Activated T-cell treated with anti-CD3 and anti-CD28 coated beads, Interleukin-2, amount 50 U/mL, for 4 hours (primary cell): ENCODE measurements around the gene ZNF331. TPM values are rescaled to one million over a fixed set of nuclear protein-coding genes. Genes with fewer than 3 reads are reported as not detected.
"Not testable (repeated sequence)": the region's sequence is repeated elsewhere in the genome, so short reads cannot be mapped to it uniquely, and the experiment has no call there.

Experiments
- ATAC-seq, 2 donors: fragments of 200-7000 bp; cut with Tn5 transposase; one replicate each; pipeline ENCODE4 v1.10.0; 2021
- DNase-seq: peaks from one replicate; pipeline ENCODE4 v3.0.0-alpha.2; 2020
- H3K27me3 Mint-ChIP-seq: one replicate; pipeline ENCODE4 v1.8.0; 2021; ENCODE audit warnings: low read depth, mixed read lengths
- H3K36me3 Mint-ChIP-seq: one replicate; pipeline ENCODE4 v1.8.0; 2022; ENCODE audit warnings: mixed read lengths; ENCODE audit not compliant: insufficient read depth
- H3K4me1 Mint-ChIP-seq: one replicate; pipeline ENCODE4 v1.8.0; 2021; ENCODE audit warnings: low read depth, mixed read lengths
- H3K4me3 Mint-ChIP-seq: one replicate; pipeline ENCODE4 v1.8.0; 2021; ENCODE audit warnings: mild to moderate bottlenecking, moderate library complexity, mixed read lengths
- H3K9me3 Mint-ChIP-seq: one replicate; pipeline ENCODE4 v1.8.0; 2021; ENCODE audit warnings: mixed read lengths
- total RNA-seq, 3 donors: library from RNA; stranded (reverse); gene quantifications; one replicate each; pipeline ENCODE4 v1.2.1, GENCODE V29; 2021

ZNF331 gene
- total RNA-seq, 3 donors from 2014 or later = 15.4 to 17.6 (median 15.7) TPM

DNA sequence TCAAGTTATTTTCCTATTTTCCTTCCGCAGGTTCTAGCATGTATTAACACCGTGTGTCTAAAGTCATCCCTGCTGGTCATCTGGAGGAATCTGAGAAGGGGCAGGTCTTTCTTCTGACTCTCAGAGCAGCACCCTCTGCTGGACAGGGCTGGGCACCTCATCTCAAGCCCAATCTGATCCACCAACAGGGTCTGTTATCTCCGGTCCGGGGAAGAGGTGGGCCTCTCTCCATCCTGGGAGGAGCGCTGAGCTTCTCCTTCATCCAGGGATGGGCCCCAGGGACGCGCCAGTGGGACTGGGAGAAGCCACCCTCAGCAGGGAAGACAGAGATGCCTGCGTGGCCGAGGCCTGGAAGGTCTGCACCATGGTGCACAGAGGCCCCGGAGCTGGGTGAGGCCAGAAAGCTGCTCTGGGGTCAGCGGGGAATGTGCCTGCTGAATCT, 26.0 kb upstream of the ZNF331 start:
- Mint-ChIP-seq H3K36me3 (no peaks in the 10 kb centered on the region), H3K4me3 (no peak overlapping the region), H3K9me3 (no peaks in the 10 kb centered on the region), H3K27me3 (peaks cover 5% of the 10 kb centered on the region), H3K4me1 (peaks cover 2% of the 10 kb centered on the region)
- peak; percentile 39 for DNase-seq
- peak; percentile 60 to 74 for ATAC-seq

DNA sequence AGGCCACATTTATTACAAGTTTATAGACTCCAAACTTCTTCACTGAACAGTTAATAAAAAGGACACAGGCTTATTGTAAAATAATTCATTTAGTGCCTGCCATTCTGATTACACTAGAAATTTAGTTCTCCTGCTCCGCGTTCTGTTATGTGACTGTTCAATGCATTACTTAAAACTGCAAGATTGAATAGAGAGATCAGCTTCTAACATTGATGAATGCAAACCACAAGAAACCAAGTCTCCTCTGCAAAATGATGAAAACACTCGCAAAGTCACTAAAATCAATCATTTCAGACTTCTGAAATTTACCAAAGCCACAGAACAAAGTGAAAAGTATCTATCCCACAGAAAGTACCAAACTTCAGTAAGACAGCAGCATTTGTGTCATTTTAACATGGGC, 22.9 kb upstream of the ZNF331 start:
- H3K4me3 Mint-ChIP-seq, DNase-seq, H3K36me3 Mint-ChIP-seq, H3K27me3 Mint-ChIP-seq, H3K4me1 Mint-ChIP-seq, ATAC-seq, H3K9me3 Mint-ChIP-seq: not testable (repeated sequence)

DNA sequence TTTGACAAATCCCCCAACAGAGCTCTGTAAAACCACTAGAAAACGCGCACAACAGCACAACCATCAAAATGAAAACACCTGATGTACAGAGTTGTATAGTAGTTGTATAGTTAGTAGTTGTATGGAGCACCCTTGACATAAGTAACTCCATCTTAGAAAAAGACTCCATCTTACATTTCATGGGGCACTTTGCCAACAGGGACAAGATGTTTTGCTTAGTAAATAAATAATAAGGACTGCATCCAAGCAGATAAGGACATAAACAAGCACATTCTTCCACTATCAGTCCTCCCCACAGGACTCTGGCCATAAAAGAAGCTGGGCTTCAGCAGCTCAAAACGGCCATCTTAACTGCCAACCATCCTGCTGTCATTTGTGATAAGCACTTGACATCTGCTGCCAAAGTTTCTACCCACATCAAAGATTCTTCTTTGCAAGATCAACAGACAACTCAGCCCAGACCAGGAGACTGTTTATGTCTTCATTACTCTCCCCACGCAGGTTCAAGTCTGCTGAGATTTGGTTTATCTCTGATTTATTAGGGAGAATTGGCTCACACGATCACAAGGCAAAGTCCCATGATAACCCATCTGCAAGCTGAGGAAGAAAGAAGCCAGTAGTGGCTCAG, 20.7 kb upstream of the ZNF331 start:
- Mint-ChIP-seq H3K4me3 (no peak overlapping the region), H3K36me3 (no peaks in the 10 kb centered on the region), H3K9me3 (peaks cover 8% of the 10 kb centered on the region), H3K4me1 (peaks cover 11% of the 10 kb centered on the region), H3K27me3 (no peaks in the 10 kb centered on the region)
- no peak for DNase-seq
- no peak for ATAC-seq

DNA sequence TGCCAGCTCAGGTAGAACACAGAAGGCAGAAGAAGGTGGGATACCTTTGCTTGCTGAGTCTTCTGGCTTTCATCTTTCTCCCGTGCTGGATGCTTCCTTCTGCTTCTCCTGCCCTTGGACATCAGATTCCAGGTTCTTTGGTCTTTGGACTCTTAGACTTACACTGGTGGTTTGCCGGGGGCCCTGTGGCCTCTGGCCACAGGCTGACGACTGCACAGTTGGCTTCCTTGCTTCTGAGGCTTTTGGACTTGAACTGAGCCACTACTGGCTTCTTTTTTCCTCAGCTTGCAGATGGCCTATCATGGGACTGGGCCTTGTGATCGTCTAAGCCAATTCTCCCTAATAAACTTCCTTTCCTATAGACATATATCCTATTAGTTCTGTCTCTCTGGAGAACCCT, 19.8 kb upstream of the ZNF331 start:
- Mint-ChIP-seq H3K4me3 (no peak overlapping the region), H3K36me3 (peaks cover 2% of the 10 kb centered on the region), H3K4me1 (peaks cover 13% of the 10 kb centered on the region), H3K27me3 (no peaks in the 10 kb centered on the region), H3K9me3 (peaks cover 8% of the 10 kb centered on the region)
- ATAC-seq = no peak
- DNase-seq = no peak

DNA sequence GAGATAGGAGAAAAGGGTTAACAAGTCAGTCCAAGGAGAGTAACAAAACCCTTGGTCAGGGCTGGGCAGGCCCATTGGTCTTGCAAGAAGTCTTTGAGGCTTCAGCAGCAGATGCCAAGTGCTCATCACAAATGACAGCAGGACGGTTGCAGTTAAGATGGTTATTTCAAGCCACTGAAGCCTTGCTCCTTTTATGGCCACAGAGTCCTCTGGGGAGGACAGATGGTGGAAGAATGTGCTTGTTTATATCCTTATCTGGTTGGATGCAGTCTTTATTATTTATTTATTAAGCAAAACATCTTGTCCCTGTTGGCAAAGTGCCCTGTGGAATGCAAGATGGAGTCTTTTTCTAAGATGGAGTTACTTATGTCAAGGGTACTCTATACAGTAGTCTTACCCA, 19.2 kb upstream of the ZNF331 start:
- Mint-ChIP-seq H3K27me3 (no peaks in the 10 kb centered on the region), H3K4me1 (peaks cover 13% of the 10 kb centered on the region), H3K36me3 (peaks cover 5% of the 10 kb centered on the region), H3K9me3 (peaks cover 8% of the 10 kb centered on the region), H3K4me3 (no peak overlapping the region)
- no peak for ATAC-seq
- no peak for DNase-seq

DNA sequence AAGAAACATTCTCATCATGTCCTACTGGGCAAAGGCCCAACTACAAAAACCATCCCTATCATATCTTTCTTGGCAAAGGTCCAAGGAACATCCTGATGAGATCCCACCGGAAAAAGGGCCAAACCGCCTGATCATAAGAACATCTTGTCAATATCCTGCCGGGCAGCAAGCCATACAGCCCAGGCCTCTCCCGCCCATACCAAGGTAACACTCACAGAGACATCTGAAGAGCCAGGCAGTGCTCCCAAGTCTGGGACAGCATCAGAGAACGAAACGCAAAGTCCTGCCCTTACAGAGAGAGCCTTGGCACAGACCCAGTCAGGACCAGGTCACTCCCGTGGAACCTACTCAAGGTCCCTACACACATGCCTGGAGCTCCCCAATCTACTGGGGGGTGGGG, 18.5 kb upstream of the ZNF331 start:
- peaks cover 10% of the 10 kb centered on the region for H3K36me3 Mint-ChIP-seq
- DNase-seq (no peak), ATAC-seq (no peak)
- H3K9me3 Mint-ChIP-seq = peaks cover 8% of the 10 kb centered on the region
- no peaks in the 10 kb centered on the region for H3K27me3 Mint-ChIP-seq
- H3K4me1 Mint-ChIP-seq = peaks cover 13% of the 10 kb centered on the region
- H3K4me3 Mint-ChIP-seq = no peak overlapping the region

DNA sequence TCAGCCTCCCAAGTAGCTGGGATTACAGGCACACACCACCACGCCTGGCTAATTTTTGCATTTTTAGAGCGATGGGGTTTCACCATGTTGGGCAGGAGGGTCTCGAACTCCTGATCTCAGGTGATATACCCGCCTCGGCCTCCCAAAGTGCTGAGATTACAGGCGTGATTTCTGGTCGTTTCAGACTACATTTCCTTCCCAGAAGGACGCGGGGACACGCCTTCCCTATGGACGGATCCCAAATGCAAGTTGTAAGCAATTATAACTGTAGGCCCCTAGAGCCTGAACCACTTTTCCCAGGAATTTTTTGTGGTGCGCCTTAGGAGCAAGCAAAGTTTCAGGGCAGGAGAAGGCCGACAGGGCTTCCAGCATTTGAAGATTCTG, 17.8 kb upstream of the ZNF331 start:
- H3K27me3 Mint-ChIP-seq = no peaks in the 10 kb centered on the region
- DNase-seq = no peak
- peaks cover 13% of the 10 kb centered on the region for H3K4me1 Mint-ChIP-seq
- H3K36me3 Mint-ChIP-seq = peaks cover 12% of the 10 kb centered on the region
- no peak for ATAC-seq
- H3K9me3 Mint-ChIP-seq = peaks cover 8% of the 10 kb centered on the region
- H3K4me3 Mint-ChIP-seq = peak overlapping the region; percentile 96

DNA sequence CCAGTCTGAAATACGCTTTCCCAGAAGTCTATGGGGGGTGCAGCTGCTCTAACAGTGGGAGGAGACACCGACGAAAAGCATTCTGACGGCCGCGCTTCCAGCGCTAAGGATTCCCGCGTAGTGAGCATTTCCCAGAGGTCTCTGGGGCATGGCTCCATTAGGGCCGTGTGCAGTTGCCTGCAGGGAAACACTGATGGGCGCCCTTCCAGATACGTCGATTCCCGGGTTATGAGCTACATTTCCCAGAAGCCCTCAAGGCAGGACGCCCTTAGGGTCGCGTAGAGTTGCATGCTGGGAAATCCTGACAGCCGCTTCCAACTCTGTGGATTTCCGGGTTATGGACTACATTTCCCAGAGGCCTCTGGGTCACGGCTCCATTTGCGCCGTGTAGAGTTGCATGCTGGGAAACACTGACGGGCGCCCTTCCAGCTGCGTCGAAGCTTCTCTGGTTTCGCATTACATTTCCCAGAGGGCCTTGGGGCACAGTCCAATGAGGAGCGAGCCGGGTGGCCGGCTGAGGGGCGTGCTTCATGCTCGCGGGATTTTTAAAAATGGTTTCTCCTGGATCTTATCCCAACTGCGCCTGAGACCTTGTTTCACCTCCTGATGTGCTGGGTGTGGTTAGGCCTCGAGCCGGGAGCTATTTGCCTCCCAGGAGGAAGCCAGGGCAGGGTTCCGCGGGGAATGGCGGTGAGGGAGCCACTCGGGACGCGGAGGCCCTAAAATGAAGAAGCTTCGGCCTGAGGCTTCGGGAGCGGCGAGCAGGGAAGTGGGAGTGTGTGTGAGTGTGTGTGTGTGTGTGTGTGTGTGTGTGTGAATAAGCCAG, 17.2 kb upstream of the ZNF331 start:
- peak overlapping the region; percentile 96 for H3K4me3 Mint-ChIP-seq
- no peaks in the 10 kb centered on the region for H3K27me3 Mint-ChIP-seq

DNA sequence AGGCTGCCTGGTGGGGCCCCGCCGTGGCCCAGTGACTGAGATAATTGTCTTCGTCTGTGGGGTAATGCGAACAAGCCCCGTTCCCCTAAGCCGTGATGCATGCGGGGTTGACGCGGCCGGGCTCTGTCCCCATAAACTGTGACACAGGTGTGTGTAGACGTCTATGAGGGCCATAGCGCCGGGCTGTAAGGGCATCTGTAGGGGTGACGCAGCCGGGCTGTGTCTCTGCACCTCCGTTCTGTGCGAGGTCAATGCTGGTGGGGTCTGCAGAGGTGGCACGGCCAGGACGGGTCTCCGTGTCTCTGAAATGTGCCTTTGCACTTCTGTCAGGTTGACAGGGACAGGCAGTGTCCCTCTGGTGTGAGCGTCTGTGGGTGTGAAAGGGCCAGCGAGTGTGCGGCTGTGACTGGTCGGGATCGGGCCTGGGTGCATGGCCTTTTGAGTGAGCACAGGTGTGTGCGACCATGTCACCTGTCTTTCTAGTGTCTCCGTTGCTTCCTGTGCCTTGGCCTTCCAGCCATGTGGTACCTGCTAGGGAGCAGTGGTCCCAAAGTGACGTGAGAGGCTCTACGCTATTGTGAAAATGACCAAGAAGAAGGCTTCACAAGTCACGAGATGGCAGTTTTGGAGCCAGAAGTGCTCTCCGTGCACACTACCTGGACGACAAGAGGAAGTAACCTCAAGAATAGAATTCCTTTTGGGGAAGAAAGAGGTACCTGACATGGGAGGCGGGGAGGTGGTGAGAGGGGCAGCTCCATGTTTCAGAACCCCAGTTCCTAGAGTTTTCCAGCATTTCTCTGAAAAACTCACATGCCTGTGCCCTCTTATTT, 16.4 kb upstream of the ZNF331 start:
- peaks cover 20% of the 10 kb centered on the region for H3K9me3 Mint-ChIP-seq
- no peaks in the 10 kb centered on the region for H3K27me3 Mint-ChIP-seq
- peak overlapping the region; percentile 96 for H3K4me3 Mint-ChIP-seq
- H3K36me3 Mint-ChIP-seq = peaks cover 22% of the 10 kb centered on the region
- peak; percentile 7 to 11 for ATAC-seq
- DNase-seq = no peak
- H3K4me1 Mint-ChIP-seq = peaks cover 13% of the 10 kb centered on the region

More for the DNA sequence above, 17.2 kb upstream of the ZNF331 start:
- peaks cover 16% of the 10 kb centered on the region for H3K36me3 Mint-ChIP-seq
- peak; percentile 82 for DNase-seq
- ATAC-seq = peak; percentile 99
- peaks cover 13% of the 10 kb centered on the region for H3K4me1 Mint-ChIP-seq
- H3K9me3 Mint-ChIP-seq = peaks cover 14% of the 10 kb centered on the region

DNA sequence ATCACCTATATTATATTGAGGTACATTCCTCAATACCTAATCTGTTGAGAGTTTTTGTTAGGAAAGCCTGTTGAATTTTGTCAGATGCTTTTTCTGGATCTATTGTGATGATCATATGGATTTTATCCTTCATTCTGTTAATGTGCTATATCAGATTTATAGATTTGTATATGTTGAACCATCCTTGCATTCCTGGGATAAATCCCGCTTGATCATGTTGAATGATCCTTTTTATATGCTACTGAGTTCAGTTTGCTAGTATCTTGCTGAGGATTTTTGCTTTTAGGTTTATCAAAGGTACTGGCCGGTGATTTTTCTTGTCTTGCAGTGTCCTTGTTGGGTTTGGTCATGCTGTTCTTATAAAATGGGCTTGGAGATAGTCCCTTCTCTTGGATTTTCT, 12.0 kb upstream of the ZNF331 start:
- peaks cover 16% of the 10 kb centered on the region for H3K9me3 Mint-ChIP-seq
- H3K36me3 Mint-ChIP-seq = peaks cover 36% of the 10 kb centered on the region
- no peak overlapping the region for H3K4me3 Mint-ChIP-seq
- no peak for DNase-seq
- no peaks in the 10 kb centered on the region for H3K27me3 Mint-ChIP-seq
- no peak for ATAC-seq
- H3K4me1 Mint-ChIP-seq = peaks cover 11% of the 10 kb centered on the region

DNA sequence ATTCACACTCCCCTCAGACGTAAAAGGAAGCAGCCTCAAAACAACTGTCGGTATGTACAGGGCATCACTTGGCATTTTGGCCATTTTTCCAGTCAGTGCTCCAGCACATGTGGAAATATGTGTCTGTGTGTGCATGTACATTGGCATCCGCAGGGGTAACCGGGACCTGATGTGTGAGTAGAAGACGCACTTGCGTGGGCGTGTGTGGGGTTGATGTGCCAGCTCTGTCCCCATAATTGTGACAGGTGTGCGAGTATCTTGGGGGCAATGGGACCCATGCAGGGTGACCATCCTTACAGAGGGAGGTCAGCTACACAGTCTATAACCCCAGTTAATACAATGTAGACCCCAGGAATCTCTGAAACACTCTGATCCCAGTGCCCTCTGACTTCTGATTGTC, 7.3 kb upstream of the ZNF331 start:
- no peak overlapping the region for H3K4me3 Mint-ChIP-seq
- H3K36me3 Mint-ChIP-seq = peaks cover 34% of the 10 kb centered on the region
- ATAC-seq (no peak), DNase-seq (no peak)
- no peaks in the 10 kb centered on the region for H3K27me3 Mint-ChIP-seq
- H3K9me3 Mint-ChIP-seq = peaks cover 23% of the 10 kb centered on the region
- no peaks in the 10 kb centered on the region for H3K4me1 Mint-ChIP-seq

DNA sequence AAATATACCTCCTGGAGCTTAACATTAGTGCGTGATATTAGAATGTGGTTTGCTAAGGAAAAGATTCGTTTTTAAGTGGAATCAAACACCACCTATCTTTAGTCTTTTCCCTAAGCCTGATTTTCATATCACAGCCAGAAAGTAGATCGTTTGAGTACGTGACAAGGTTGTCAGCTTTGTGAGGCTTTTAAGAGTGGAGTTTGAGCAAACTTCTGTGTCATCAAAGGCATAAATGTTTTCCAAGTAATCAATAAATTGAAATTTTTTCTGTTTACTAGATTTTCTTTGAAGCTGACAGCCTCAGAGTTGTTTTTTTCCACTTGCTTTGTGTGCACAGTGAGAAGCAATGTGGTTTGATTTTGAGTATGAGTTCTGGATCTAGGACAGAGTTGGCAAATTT, 6.5 kb upstream of the ZNF331 start:
- ATAC-seq (no peak), DNase-seq (no peak)
- Mint-ChIP-seq H3K4me3 (no peak overlapping the region), H3K36me3 (peaks cover 27% of the 10 kb centered on the region), H3K9me3 (peaks cover 16% of the 10 kb centered on the region), H3K27me3 (no peaks in the 10 kb centered on the region), H3K4me1 (peaks cover 3% of the 10 kb centered on the region)

DNA sequence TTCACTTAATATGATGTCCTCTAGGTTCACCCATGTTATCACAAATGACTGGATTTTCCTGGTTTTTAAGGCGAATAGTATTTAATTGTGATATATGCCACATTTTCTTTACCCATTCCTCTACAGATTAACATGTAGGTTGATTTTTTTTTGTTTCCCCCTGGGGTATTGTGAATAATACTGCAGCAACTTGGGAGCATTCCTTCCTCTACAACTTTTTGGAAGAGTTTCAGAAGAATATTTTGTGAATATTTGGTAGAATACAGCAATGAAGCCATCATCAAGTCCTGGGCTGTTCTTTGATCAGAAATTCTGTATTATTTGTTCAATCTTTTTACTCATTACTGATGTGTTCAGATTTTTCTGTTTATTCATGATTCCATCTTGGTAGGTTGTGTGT, 5.6 kb upstream of the ZNF331 start:
- Mint-ChIP-seq H3K27me3 (no peaks in the 10 kb centered on the region), H3K4me3 (no peak overlapping the region), H3K9me3 (peaks cover 13% of the 10 kb centered on the region), H3K36me3 (peaks cover 24% of the 10 kb centered on the region), H3K4me1 (peaks cover 4% of the 10 kb centered on the region)
- no peak for DNase-seq
- ATAC-seq = no peak

DNA sequence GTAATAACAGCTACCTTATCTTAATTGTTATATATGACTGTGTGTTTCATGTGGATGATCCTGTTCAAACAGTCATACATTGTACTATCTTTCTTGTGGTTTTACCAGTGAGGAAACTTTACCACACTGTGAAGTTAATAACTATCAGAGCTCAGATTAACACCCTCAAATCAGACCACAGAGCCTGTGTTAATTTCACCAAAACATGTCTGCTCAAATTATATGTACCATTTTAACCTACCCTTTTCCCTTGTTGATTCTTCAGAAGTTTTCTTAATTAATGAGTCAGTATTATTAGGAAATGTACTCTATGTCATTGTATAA, 1.8 kb upstream of the ZNF331 start:
- peak overlapping the region; percentile 52 for H3K4me3 Mint-ChIP-seq
- peaks cover 23% of the 10 kb centered on the region for H3K36me3 Mint-ChIP-seq

More for the DNA sequence above, 1.8 kb upstream of the ZNF331 start:
- no peak for ATAC-seq
- Mint-ChIP-seq H3K27me3 (no peaks in the 10 kb centered on the region), H3K4me1 (peaks cover 23% of the 10 kb centered on the region), H3K9me3 (peaks cover 11% of the 10 kb centered on the region)
- DNase-seq = no peak
